B cell (primary cell): ENCODE results near the gene LRIG3. TPM values are rescaled to one million over a fixed set of nuclear protein-coding genes. Genes with fewer than 3 reads are reported as not detected.
"Not testable (repeated sequence)": the region's sequence is repeated elsewhere in the genome, so short reads cannot be mapped to it uniquely, and the experiment has no call there.

Experiments used
- ATAC-seq: fragments of 200-7000 bp; cut with Tn5 transposase; one replicate; pipeline ENCODE4 v1.10.0; 2021; ENCODE audit warnings: low read depth, mild to moderate bottlenecking, moderate number of reproducible peaks, moderate library complexity
- CTCF ChIA-PET: fragments of 350-600 bp; sonication (Branson Sonifier 250); formaldehyde crosslinking; loops from one replicate; lab custom pipeline; 2021; ENCODE audit warnings: antibody characterized with exemption, inconsistent platforms; lab: Charles Lee
- POLR2A ChIA-PET: fragments of 350-600 bp; sonication (Branson Sonifier 250); formaldehyde crosslinking; loops from one replicate; lab custom pipeline; 2021; ENCODE audit warnings: antibody characterized with exemption; lab: Charles Lee
- DNase-seq: peaks from one replicate; pipeline ENCODE4 v3.0.0; 2013
- H2AFZ ChIP-seq: 2 replicates; pipeline ENCODE4 v1.6.1; 2012; ENCODE audit warnings: mild to moderate bottlenecking, low read depth, low read length; ENCODE audit not compliant: insufficient read depth, poor library complexity, severe bottlenecking
- H3K27ac ChIP-seq, 2 donors: 1 replicate in 1 of 2; 2 replicates in 1 of 2; pipeline ENCODE4 v1.5.1; 2012 to 2013; ENCODE audit warnings: low read length in 2 of 2, mild to moderate bottlenecking in 2 of 2, moderate library complexity in 1 of 2
- H3K27me3 ChIP-seq, 4 experiments: fragments of 200-600 bp in 1 of 4; sonication (generic) in 1 of 4; replicated peaks in 1 of 4; 1 replicate in 2 of 4; 2 replicates in 2 of 4; pipeline versions ENCODE4 v1.6.1 to v1.7.0; 2013 to 2016; ENCODE audit warnings: low read length in 3 of 4, mild to moderate bottlenecking in 2 of 4, mixed read lengths in 1 of 4, moderate library complexity in 1 of 4; ENCODE audit not compliant: insufficient read depth in 4 of 4, control insufficient read depth in 3 of 4; ENCODE audit errors: control extremely low read depth in 1 of 4
- H3K36me3 ChIP-seq, 2 experiments: replicated peaks in 1 of 2; 1 replicate in 1 of 2; 2 replicates in 1 of 2; pipeline versions ENCODE4 v1.6.1 to v1.7.1; 2013; ENCODE audit warnings: low read length in 1 of 2; ENCODE audit not compliant: insufficient read depth in 2 of 2, control insufficient read depth in 1 of 2; ENCODE audit errors: control extremely low read depth in 1 of 2, extremely low read depth in 1 of 2
- H3K4me1 ChIP-seq, 2 donors: fragments of 200-600 bp in 1 of 2; sonication (generic) in 1 of 2; 1 replicate in 1 of 2; 2 replicates in 1 of 2; pipeline versions ENCODE4 v1.5.1 to v1.6.1; 2013 to 2017; ENCODE audit warnings: low read length in 2 of 2; ENCODE audit not compliant: control insufficient read depth in 2 of 2, insufficient read depth in 2 of 2
- H3K4me2 ChIP-seq: replicated peaks from 2 replicates; pipeline ENCODE3; 2012; ENCODE audit warnings: mild to moderate bottlenecking, low read depth, low read length; ENCODE audit not compliant: poor library complexity, severe bottlenecking
- H3K4me3 ChIP-seq, 5 experiments: fragments of 200-600 bp in 1 of 5; sonication (generic) in 1 of 5; 1 replicate in 3 of 5; 2 replicates in 2 of 5; pipeline versions ENCODE4 v1.5.1 to v1.7.0; 2011 to 2016; ENCODE audit warnings: low read length in 4 of 5, mild to moderate bottlenecking in 4 of 5, low read depth in 2 of 5, control low read depth in 1 of 5, moderate library complexity in 1 of 5; ENCODE audit not compliant: insufficient read depth in 1 of 5; ENCODE audit errors: control extremely low read depth in 1 of 5, extremely low read depth in 1 of 5
- H3K79me2 ChIP-seq: fragments of 200-600 bp; sonication (generic); one replicate; pipeline ENCODE4 v1.6.0; 2016; ENCODE audit warnings: low read length; ENCODE audit not compliant: control insufficient read depth, insufficient read depth
- H3K9ac ChIP-seq: fragments of 200-600 bp; sonication (generic); 2 replicates; pipeline ENCODE4 v1.6.1; 2017; ENCODE audit warnings: mild to moderate bottlenecking, low read length, moderate library complexity
- H3K9me3 ChIP-seq, 3 donors: one replicate each; pipeline versions ENCODE4 v1.6.1 to v1.7.1; 2013; ENCODE audit warnings: low read length in 2 of 3; ENCODE audit not compliant: control insufficient read depth in 2 of 3, insufficient read depth in 1 of 3; ENCODE audit errors: control extremely low read depth in 1 of 3
- H4K20me1 ChIP-seq: 2 replicates; pipeline ENCODE4 v1.6.0; 2012; ENCODE audit warnings: mild to moderate bottlenecking, low read length; ENCODE audit not compliant: insufficient read depth, control insufficient read depth, poor library complexity, severe bottlenecking
- H3K27ac Mint-ChIP-seq: one replicate; pipeline ENCODE4 v1.8.0; 2021; ENCODE audit warnings: mixed read lengths
- H3K27me3 Mint-ChIP-seq: one replicate; pipeline ENCODE4 v1.8.0; 2021; ENCODE audit warnings: mixed read lengths
- H3K4me1 Mint-ChIP-seq: one replicate; pipeline ENCODE4 v1.8.0; 2021; ENCODE audit warnings: mixed read lengths
- H3K4me3 Mint-ChIP-seq: one replicate; pipeline ENCODE4 v1.8.0; 2021; ENCODE audit warnings: mixed read lengths
- H3K9me3 Mint-ChIP-seq: one replicate; pipeline ENCODE4 v1.8.0; 2022; ENCODE audit warnings: mixed read lengths; ENCODE audit not compliant: insufficient read depth
- EZH2 ChIP-seq: IDR thresholded peaks from 2 replicates; pipeline ENCODE4 v1.6.1; 2012; ENCODE audit warnings: borderline replicate concordance, low read depth, mild to moderate bottlenecking, moderate library complexity, low read length; ENCODE audit not compliant: insufficient read depth, poor library complexity, severe bottlenecking
- WGBS: methylation state at CpG from one replicate; pipeline ENCODE4 v1.1.5; 2013; ENCODE audit warnings: missing lambda C conversion rate; ENCODE audit not compliant: insufficient coverage; 5-methylcytosine and 5-hydroxymethylcytosine counted together
- intact Hi-C: fragments of 100-400 bp; cut with micrococcal nuclease; formaldehyde crosslinking; loops from one replicate; pipeline ENCODE4 v1.10.0; 2022
- polyA plus RNA-seq: library from polyadenylated mRNA; depleted of rRNA; stranded (reverse); fragments of >200 nt; gene quantifications from 2 replicates; pipeline ENCODE4 v1.2.3, GENCODE V29; 2012
- total RNA-seq, 2 donors: library from RNA; stranded (reverse); fragments of 120-200 nt in 1 of 2; gene quantifications; 1 replicate in 1 of 2; 2 replicates in 1 of 2; pipeline versions ENCODE4 v1.2.3 to v1.2.4, GENCODE V29; 2013 to 2022
- TF ChIP-seq, protein P1 (sequence below): fragments of 200-600 bp; IDR thresholded peaks from one replicate; pipeline ENCODE4 v1.8.0; 2022; ENCODE audit warnings: antibody characterized with exemption, mild to moderate bottlenecking

Gene LRIG3
- total and polyA plus RNA-seq, 2 donors (not counting 1 experiment from before 2014, with no cell fraction given), result 0.13 TPM; not detected in 1

DNA sequence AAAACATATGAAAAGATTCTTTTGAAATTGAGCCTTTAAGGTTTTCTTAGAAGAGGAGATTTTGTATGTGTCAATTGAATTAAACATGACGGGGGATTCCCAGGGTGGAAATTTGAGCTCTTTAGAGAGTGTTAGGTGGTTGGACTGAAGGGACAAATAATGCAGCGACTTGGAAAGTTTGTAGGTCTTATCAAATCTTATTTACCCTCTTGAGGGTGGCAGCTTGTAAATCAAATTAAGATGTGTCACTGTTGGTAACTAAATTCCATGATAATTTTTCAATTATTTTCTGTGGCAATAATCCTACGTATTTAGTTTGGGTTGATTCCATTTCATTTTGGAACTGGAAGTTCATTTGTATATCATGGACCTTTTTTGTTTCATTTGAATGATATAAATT is 33.7 kb upstream of the LRIG3 start:
- no peak for DNase-seq
- H3K27ac Mint-ChIP-seq, result no peak overlapping the region
- Histone ChIP-seq H3K9ac (no peak overlapping the region), H3K79me2 (no peaks in the 10 kb centered on the region), H3K4me1 (no peaks in the 10 kb centered on the region), H3K27ac (no peak overlapping the region), H3K4me2 (no peak overlapping the region), H3K36me3 (no peaks in the 10 kb centered on the region), H3K27me3 (no peaks in the 10 kb centered on the region), H2AFZ (no peak overlapping the region), H4K20me1 (no peaks in the 10 kb centered on the region), H3K4me3 (no peak overlapping the region), H3K9me3 (peaks cover 0 to 10% (median 0%) of the 10 kb centered on the region in 3 donors)
- H3K9me3 Mint-ChIP-seq, result no peaks in the 10 kb centered on the region
- no peaks in the 10 kb centered on the region for H3K4me1 Mint-ChIP-seq
- intact Hi-C loops, result no loop called here
- H3K27me3 Mint-ChIP-seq, result no peaks in the 10 kb centered on the region
- H3K4me3 Mint-ChIP-seq, result no peak overlapping the region
- 100% methylated on average over 1 of the region's 3 CpGs for WGBS
- TF ChIP-seq, protein P1, sequence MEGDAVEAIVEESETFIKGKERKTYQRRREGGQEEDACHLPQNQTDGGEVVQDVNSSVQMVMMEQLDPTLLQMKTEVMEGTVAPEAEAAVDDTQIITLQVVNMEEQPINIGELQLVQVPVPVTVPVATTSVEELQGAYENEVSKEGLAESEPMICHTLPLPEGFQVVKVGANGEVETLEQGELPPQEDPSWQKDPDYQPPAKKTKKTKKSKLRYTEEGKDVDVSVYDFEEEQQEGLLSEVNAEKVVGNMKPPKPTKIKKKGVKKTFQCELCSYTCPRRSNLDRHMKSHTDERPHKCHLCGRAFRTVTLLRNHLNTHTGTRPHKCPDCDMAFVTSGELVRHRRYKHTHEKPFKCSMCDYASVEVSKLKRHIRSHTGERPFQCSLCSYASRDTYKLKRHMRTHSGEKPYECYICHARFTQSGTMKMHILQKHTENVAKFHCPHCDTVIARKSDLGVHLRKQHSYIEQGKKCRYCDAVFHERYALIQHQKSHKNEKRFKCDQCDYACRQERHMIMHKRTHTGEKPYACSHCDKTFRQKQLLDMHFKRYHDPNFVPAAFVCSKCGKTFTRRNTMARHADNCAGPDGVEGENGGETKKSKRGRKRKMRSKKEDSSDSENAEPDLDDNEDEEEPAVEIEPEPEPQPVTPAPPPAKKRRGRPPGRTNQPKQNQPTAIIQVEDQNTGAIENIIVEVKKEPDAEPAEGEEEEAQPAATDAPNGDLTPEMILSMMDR, result no peak
- TF ChIP-seq EZH2, result no peak
- ATAC-seq, result no peak
- ChIA-PET CTCF (no interaction called here), POLR2A (no interaction called here)

DNA sequence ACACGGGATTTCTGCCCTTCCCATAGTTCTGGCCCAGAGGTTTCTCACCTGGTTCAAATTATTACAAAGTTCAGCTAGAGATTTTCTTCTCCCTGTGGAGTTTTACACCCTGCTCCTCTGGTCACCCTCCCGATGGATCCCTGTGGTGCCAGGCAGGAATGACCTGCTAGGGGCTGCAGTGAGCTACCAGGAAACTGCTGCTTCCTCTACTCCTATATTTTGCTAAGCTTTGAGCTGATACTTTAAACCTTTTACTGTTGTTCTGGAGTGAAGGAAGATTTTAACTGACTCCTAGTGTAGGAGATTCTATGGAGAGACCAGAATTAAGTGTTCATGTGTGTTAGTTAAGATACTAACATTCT is 30.4 kb upstream of the LRIG3 start:
- no peaks in the 10 kb centered on the region for H3K27me3 Mint-ChIP-seq
- no peaks in the 10 kb centered on the region for H3K4me1 Mint-ChIP-seq
- H3K27ac ChIP-seq, result no peak overlapping the region
- ChIA-PET POLR2A (no interaction called here), CTCF (no interaction called here)
- H3K4me2 ChIP-seq, result no peak overlapping the region
- DNase-seq, result no peak
- no peaks in the 10 kb centered on the region for H4K20me1 ChIP-seq
- peaks cover 3% of the 10 kb centered on the region for H3K9me3 Mint-ChIP-seq
- H2AFZ ChIP-seq, result no peak overlapping the region
- ATAC-seq, result no peak
- no peaks in the 10 kb centered on the region for H3K4me1 ChIP-seq
- H3K79me2 ChIP-seq, result no peaks in the 10 kb centered on the region
- no peak overlapping the region for H3K4me3 ChIP-seq
- no peaks in the 10 kb centered on the region for H3K36me3 ChIP-seq
- no peak for TF ChIP-seq EZH2
- TF ChIP-seq, protein P1, result no peak
- no peak overlapping the region for H3K4me3 Mint-ChIP-seq
- no peak overlapping the region for H3K27ac Mint-ChIP-seq
- peaks cover 0 to 10% (median 0%) of the 10 kb centered on the region in 3 donors for H3K9me3 ChIP-seq
- no peak overlapping the region for H3K9ac ChIP-seq
- intact Hi-C loops, result no loop called here
- no peaks in the 10 kb centered on the region for H3K27me3 ChIP-seq
- no CpG with 5 or more reads among the region's 2 CpGs for WGBS

DNA sequence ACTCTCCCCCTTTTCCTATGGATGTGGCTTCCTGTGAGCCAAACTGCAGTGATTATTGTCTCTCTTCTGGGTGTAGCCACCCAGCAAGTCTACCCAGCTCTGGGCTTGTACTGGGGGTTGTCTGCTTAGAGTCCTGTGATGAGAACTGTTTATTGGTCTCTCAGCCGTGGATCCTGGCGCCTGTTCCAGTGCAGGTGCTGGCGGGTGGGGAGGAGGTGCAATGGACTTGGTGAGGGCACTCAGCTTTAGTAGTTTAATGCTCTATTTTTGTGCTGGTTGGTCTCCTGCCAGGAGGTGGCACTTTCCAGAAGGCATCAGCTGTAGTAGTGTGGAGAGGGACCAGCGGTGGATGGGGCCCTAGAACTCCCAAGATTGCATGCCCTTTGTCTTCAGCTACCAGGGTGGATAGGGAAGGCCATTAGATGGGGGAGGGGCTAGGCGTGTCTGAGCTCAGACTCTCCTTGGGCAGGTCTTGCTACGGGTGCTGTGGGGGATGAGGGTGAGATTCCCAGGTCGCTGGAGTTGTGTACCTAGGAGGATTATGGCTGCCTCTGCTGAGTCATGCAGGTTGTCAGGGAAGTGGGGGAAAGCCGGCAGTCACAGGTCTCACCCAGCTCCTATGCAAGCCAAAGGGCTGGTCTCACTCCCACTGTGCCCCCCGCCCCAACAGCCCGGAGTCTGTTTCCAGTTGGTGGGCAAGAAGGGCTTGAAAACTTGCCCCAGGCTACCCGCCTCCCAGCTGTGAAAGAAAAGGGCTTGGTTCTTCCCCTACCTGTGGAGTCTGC is 29.8 kb upstream of the LRIG3 start:
- CTCF ChIA-PET, H2AFZ ChIP-seq, H3K27ac ChIP-seq, H3K27me3 Mint-ChIP-seq, ATAC-seq, H3K9ac ChIP-seq, H3K79me2 ChIP-seq, H3K27me3 ChIP-seq, H3K4me1 Mint-ChIP-seq, H3K4me3 ChIP-seq, H3K36me3 ChIP-seq, H3K27ac Mint-ChIP-seq, H3K4me2 ChIP-seq, intact Hi-C loops, H3K4me1 ChIP-seq, H4K20me1 ChIP-seq, POLR2A ChIA-PET, H3K9me3 Mint-ChIP-seq, H3K4me3 Mint-ChIP-seq, DNase-seq: not testable (repeated sequence)
- H3K9me3 ChIP-seq, result peaks cover 0 to 10% (median 0%) of the 10 kb centered on the region in 3 donors
- 83% methylated on average over 10 of the region's 11 CpGs for WGBS
